Activated T-cell treated with anti-CD3 and anti-CD28 coated beads, Interleukin-2, amount 50 U/mL, for 4 hours (primary cell): ENCODE measurements around the gene TRABD2A. TPM values are rescaled to one million over a fixed set of nuclear protein-coding genes. Genes with fewer than 3 reads are reported as not detected.

Experiments used
- ATAC-seq, 2 donors: fragments of 200-7000 bp; cut with Tn5 transposase; one replicate each; pipeline ENCODE4 v1.10.0; 2021
- DNase-seq: peaks from one replicate; pipeline ENCODE4 v3.0.0-alpha.2; 2020
- H3K27me3 Mint-ChIP-seq: one replicate; pipeline ENCODE4 v1.8.0; 2021; ENCODE audit warnings: low read depth, mixed read lengths
- H3K36me3 Mint-ChIP-seq: one replicate; pipeline ENCODE4 v1.8.0; 2022; ENCODE audit warnings: mixed read lengths; ENCODE audit not compliant: insufficient read depth
- H3K4me1 Mint-ChIP-seq: one replicate; pipeline ENCODE4 v1.8.0; 2021; ENCODE audit warnings: low read depth, mixed read lengths
- H3K4me3 Mint-ChIP-seq: one replicate; pipeline ENCODE4 v1.8.0; 2021; ENCODE audit warnings: mild to moderate bottlenecking, moderate library complexity, mixed read lengths
- H3K9me3 Mint-ChIP-seq: one replicate; pipeline ENCODE4 v1.8.0; 2021; ENCODE audit warnings: mixed read lengths
- total RNA-seq, 3 donors: library from RNA; stranded (reverse); gene quantifications; one replicate each; pipeline ENCODE4 v1.2.1, GENCODE V29; 2021

The TRABD2A gene
- total RNA-seq, 3 donors from 2014 or later = 21.2 to 29.4 (median 22.2) TPM

DNA sequence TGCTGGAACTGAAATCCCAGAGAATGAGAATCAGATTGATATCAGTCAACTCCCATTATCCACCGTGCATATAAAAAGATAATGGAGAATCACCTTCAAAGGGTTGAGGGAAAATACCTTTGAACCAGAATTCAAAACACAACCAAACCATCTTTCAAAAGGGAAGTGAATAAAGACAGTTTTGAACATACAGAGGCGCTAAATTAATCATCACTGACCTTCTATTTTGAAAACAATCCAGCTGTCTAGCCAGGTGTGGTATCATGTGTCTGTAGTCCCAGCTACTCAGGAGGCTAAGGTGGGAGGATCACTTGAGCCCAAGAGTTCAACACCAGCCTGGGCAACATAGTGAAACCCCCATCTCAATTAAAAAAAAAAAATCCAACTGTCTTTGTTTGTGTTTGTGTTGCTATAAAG lies 63.6 kb downstream of the TRABD2A start:
- Mint-ChIP-seq H3K36me3 (peaks cover 5% of the 10 kb centered on the region), H3K9me3 (no peaks in the 10 kb centered on the region), H3K4me1 (peaks cover 47% of the 10 kb centered on the region), H3K27me3 (no peaks in the 10 kb centered on the region), H3K4me3 (no peak overlapping the region)
- ATAC-seq = peak; percentile 88 to 90
- no peak for DNase-seq

DNA sequence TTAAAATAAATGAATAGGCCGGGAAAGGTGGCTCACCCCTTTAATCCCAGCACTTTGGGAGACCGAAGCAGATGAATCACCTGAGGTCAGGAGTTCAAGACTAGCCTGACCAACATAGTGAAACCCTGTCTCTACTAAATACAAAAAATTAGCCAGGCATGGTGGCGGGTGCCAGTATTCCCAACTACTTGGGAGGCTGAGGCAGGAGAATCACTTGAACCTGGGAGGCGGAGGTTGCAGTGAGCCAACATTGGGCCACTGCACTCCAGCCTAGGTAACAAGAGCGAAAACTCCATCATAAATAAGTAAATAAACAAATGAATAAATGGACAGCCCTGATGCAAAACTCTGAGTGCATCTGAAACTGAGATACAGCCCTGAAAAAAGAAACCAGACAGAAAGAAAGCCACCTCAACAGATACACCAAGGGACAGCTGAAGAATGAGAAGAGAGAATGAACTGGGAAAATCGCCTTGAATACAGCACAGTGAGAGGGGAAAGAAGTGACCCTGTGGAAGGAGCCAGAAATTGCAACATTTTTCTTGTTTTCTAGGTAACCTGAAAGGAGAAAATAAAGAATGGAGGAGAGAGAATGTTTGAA lies 64.4 kb downstream of the TRABD2A start:
- H3K4me1 Mint-ChIP-seq = peaks cover 45% of the 10 kb centered on the region
- no peaks in the 10 kb centered on the region for H3K9me3 Mint-ChIP-seq
- ATAC-seq = peak; percentile 24 to 26
- H3K4me3 Mint-ChIP-seq = peak overlapping the region; percentile 20
- DNase-seq = no peak
- peaks cover 5% of the 10 kb centered on the region for H3K36me3 Mint-ChIP-seq
- H3K27me3 Mint-ChIP-seq = no peaks in the 10 kb centered on the region

DNA sequence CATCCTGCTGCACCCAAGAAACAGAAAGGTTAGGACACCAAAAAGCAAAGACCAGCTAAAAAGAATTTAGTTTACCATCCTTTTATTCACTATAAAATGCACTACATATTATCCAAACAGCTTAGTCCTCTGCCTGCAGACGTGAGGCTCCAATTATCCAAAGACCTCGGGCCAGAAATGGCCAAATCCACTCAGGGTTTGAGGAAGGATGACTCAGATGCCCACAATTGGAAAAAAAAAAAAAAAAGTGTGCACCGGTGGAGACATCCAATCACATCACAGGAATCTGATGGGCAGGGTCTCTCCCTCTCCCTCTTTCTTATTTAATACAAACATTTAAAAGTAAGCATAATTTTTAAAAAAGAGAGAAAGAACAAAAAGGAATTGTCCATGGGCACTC lies 65.7 kb downstream of the TRABD2A start:
- H3K9me3 Mint-ChIP-seq = no peaks in the 10 kb centered on the region
- ATAC-seq (no peak), DNase-seq (no peak)
- peaks cover 2% of the 10 kb centered on the region for H3K36me3 Mint-ChIP-seq
- no peaks in the 10 kb centered on the region for H3K27me3 Mint-ChIP-seq
- H3K4me3 Mint-ChIP-seq = no peak overlapping the region
- H3K4me1 Mint-ChIP-seq = peaks cover 39% of the 10 kb centered on the region

DNA sequence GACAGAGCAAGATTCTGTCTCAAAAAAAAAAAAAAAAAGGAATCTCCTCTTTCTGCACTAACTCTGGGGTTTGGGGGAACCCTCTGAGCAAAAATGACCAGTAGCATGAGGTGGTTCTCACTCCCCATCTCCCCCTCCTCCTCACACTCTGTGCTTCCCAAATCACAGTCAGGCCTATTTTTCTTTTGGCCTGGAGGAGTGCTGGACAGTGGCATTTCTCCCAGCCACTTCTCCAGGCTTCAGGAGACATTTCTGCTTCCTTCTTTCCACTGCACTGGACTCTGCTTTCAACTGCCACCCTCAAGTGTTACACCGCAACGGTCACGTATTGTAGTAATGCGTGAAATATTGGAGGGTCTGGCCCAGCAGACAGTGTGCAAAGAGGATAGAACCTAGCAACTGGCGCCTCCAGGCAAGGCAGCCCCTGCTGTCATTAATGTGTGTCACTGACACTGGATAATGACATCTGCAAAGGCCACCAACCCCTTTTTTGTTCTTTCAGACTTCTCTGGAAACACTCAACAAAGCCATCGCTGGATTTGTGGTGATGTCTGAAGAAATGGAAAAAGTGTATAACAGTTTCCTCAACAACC lies 68.9 kb downstream of the TRABD2A start:
- no peak for ATAC-seq
- no peaks in the 10 kb centered on the region for H3K9me3 Mint-ChIP-seq
- H3K4me3 Mint-ChIP-seq = no peak overlapping the region

DNA sequence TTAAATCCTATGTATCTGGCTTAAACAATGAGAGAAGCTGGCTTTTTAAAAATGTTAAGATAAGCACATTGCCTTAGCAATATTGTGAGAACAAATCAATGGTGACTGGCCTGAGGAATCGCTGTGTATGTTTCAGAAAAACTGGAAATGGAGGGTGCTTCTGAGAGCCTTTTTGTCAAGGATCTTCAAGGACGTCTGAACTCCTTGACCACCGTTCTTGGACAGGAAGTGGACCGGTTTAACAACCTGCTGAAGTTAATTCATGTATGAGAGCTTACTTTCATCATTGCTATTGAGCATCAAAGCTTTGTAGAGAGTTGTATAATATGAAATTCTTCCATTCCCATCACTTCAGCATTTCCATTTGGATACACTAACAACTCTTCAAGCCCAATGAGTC lies 72.6 kb downstream of the TRABD2A start:
- Mint-ChIP-seq H3K36me3 (peaks cover 2% of the 10 kb centered on the region), H3K4me1 (peaks cover 18% of the 10 kb centered on the region), H3K9me3 (no peaks in the 10 kb centered on the region), H3K27me3 (no peaks in the 10 kb centered on the region), H3K4me3 (no peak overlapping the region)
- DNase-seq = no peak
- ATAC-seq = no peak

More for the DNA sequence above, 68.9 kb downstream of the TRABD2A start:
- Mint-ChIP-seq H3K27me3 (no peaks in the 10 kb centered on the region), H3K4me1 (peaks cover 24% of the 10 kb centered on the region), H3K36me3 (peaks cover 2% of the 10 kb centered on the region)
- DNase-seq = no peak

DNA sequence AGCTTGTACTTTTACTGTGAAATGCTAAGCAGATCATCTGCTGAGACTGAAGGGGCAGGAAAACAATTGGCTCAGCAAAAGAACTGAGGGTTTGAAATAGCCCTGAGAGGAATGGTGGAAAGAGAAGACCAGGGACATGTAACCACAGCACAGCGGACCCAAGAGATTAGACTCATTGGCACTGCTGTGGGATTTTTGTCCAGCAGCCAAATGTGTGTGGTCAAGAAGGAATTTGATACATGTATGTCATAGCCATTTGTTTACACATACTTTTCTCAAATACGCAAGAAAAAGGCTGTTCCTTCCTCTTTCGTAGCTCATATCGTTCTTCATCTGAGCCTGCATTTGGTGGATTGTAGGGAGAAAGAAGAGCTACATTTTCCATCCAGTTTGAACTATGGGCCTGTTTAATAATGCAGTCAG lies 73.8 kb downstream of the TRABD2A start:
- H3K4me3 Mint-ChIP-seq = no peak overlapping the region
- peaks cover 22% of the 10 kb centered on the region for H3K4me1 Mint-ChIP-seq
- ATAC-seq (no peak), DNase-seq (no peak)
- H3K36me3 Mint-ChIP-seq = peaks cover 4% of the 10 kb centered on the region
- peaks cover 8% of the 10 kb centered on the region for H3K9me3 Mint-ChIP-seq
- no peaks in the 10 kb centered on the region for H3K27me3 Mint-ChIP-seq

DNA sequence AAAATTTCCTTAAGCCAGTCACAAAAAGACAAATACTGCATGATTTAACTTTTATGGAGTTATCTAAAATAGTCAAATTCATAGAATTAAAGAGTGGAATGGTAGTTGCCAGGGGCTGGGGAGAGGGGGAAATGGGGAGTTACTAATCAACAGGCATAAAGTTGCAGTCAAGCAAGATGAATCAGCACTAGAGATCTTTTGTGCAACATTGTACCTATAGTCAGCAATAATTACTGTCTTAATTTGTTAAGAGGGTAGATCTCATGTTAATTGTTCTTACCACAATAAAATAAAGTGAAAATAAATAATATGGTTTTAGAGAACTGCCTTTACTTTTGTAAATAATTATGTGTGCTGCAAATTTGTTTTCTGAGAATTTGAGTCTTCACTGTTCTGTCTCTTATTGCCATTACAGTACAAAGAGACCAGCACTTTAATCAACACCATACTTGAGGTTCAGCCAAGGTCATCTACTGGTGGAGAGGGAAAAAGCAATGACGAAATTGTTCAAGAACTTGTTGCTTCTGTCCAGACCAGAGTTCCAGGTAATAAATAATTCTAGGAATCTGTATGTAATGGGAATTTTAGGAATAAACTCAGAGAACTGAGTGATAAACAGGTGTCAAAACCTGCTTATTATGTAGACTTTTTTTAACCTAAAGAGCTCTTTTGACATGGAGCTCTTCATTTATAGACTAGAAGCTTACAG lies 75.5 kb downstream of the TRABD2A start:
- ATAC-seq (no peak), DNase-seq (no peak)
- peaks cover 30% of the 10 kb centered on the region for H3K4me1 Mint-ChIP-seq
- peaks cover 10% of the 10 kb centered on the region for H3K9me3 Mint-ChIP-seq
- no peaks in the 10 kb centered on the region for H3K27me3 Mint-ChIP-seq
- H3K36me3 Mint-ChIP-seq = peaks cover 2% of the 10 kb centered on the region
- H3K4me3 Mint-ChIP-seq = no peak overlapping the region

DNA sequence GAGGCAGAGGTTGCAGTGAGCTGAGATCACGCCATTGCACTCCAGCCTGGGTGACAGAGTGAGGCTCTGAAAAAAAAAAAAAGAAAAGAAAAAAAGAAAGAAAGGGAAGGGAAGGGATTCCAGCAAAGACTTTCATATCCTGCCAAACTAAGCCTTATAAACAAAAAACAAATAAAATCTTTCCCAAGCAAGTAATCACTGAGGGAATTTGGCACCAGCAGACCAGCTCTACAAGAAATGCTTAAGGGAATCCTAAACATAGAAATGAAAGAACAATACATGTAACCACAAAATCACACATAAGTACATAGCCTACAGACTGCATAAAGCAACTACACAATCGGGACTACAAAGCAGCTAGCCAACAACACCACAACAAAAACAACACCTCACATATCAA lies 79.1 kb downstream of the TRABD2A start:
- no peak overlapping the region for H3K4me3 Mint-ChIP-seq
- no peak for DNase-seq
- peaks cover 33% of the 10 kb centered on the region for H3K4me1 Mint-ChIP-seq
- ATAC-seq = no peak
- H3K36me3 Mint-ChIP-seq = peaks cover 2% of the 10 kb centered on the region
- H3K9me3 Mint-ChIP-seq = peaks cover 10% of the 10 kb centered on the region
- no peaks in the 10 kb centered on the region for H3K27me3 Mint-ChIP-seq

DNA sequence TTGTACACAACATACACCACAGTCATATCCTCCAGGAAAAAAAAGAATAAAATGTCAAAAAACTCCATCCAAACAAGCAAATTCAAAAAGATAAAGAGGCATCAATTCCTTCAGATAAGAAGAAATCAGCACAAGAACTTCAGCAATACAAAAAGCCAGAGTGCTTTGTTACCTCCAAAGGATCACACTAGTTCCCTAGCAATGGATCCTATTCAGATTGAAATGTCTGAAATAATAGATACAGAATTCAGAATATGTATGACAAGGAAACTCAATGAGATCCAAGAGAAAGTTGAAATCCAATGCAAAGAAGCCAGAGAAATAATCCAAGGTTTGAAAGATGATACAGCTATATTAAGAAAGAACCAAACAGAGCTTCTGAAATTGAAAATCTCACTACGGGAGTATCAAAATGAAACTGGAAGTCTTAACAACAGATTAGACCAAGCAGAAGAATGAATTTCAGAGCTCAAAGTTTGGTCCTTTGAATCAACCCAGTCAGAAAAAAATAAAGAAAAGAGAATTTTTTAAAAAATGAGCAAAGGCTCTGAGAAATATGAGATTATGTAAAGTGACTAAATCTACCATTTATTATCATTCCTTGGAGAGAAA lies 80.6 kb downstream of the TRABD2A start:
- peak overlapping the region; percentile 31 for H3K4me3 Mint-ChIP-seq
- no peaks in the 10 kb centered on the region for H3K27me3 Mint-ChIP-seq
- H3K4me1 Mint-ChIP-seq = peaks cover 23% of the 10 kb centered on the region
- H3K9me3 Mint-ChIP-seq = peaks cover 10% of the 10 kb centered on the region
- peaks cover 2% of the 10 kb centered on the region for H3K36me3 Mint-ChIP-seq
- no peak for DNase-seq
- peak in 1 of 2 donors; percentile 30 for ATAC-seq

DNA sequence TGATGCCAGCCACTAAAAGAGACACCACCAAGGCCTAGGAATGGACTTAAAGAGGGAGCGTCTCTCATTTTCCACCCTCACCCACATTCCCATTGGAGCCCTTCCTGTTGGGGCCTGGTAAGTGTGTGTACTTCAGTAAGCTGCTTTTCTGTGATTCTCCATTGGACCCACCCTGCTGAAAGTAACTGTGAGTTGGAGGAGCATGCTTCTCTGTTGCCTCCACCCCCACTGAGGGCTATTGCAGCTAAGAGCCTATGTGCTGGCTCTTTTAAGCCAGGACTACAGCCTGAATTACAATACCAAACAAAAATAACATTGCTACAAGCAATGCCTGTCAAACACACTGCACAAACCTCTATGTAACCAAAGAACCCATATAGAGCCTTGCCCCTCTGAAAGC lies 81.1 kb downstream of the TRABD2A start:
- ATAC-seq (no peak), DNase-seq (no peak)
- Mint-ChIP-seq H3K4me1 (peaks cover 20% of the 10 kb centered on the region), H3K9me3 (peaks cover 10% of the 10 kb centered on the region), H3K4me3 (peak overlapping the region; percentile 31), H3K27me3 (no peaks in the 10 kb centered on the region), H3K36me3 (peaks cover 2% of the 10 kb centered on the region)

DNA sequence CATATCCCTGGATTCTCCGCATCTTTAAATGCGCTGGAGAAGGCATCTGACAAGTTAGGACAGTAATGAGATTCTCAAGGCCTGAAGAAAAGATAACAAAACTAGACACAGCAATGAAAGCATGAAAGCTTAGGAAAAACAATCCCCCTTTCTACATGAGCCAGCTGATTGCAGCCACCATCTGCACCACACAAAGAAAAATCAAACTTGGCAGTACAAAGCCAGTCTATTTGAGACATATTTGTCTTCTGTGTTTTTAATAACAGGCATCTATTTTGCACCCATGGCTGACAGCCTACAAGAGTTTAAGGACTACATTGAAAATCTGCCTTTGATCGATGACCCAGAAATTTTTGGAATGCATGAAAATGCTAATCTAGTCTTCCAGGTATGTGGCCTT lies 83.6 kb downstream of the TRABD2A start:
- peaks cover 18% of the 10 kb centered on the region for H3K4me1 Mint-ChIP-seq
- no peaks in the 10 kb centered on the region for H3K27me3 Mint-ChIP-seq
- DNase-seq = no peak
- no peak overlapping the region for H3K4me3 Mint-ChIP-seq
- peaks cover 8% of the 10 kb centered on the region for H3K9me3 Mint-ChIP-seq
- H3K36me3 Mint-ChIP-seq = no peaks in the 10 kb centered on the region
- ATAC-seq = no peak

DNA sequence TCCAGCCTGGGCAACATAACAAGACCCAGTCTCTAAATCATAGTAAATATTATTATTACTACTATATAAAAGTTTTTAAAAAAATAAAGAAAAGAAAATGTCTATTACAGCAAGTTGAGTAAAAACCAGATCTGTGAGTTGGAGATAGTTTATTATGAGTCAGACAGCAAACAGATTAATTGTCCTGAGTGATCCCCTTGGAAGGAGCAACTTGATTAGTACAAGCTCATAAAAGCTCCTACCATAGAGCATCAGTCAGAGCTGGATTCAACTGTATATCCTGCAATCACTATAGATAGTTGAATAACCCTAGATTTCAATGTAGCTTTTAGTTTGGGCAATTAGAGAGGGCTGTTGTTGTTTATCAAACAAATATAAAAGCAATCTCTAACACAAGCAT lies 84.1 kb downstream of the TRABD2A start:
- H3K9me3 Mint-ChIP-seq = peaks cover 9% of the 10 kb centered on the region
- H3K4me1 Mint-ChIP-seq = peaks cover 14% of the 10 kb centered on the region
- H3K36me3 Mint-ChIP-seq = no peaks in the 10 kb centered on the region
- ATAC-seq (no peak), DNase-seq (no peak)
- H3K27me3 Mint-ChIP-seq = no peaks in the 10 kb centered on the region
- H3K4me3 Mint-ChIP-seq = no peak overlapping the region

DNA sequence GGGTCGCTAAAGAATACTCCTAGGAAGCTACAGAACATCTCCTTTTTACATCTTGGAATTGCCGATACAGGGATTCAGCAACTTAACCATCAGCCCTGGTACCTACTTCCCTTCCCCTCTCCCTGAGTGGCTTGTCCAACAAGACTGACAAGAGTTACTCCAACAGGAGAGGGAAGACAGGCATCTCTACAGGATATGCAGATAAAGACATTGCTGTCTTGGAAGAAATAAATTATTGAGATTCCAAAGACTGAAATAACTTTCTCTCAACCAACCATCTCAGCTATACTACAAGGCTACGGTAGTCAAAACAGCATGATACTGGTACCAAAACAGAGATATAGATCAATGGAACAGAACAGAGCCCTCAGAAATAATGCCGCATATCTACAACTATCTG lies 87.2 kb downstream of the TRABD2A start:
- H3K4me3 Mint-ChIP-seq = no peak overlapping the region
- H3K9me3 Mint-ChIP-seq = peaks cover 10% of the 10 kb centered on the region
- no peaks in the 10 kb centered on the region for H3K27me3 Mint-ChIP-seq
- ATAC-seq (no peak), DNase-seq (no peak)
- no peaks in the 10 kb centered on the region for H3K36me3 Mint-ChIP-seq
- no peaks in the 10 kb centered on the region for H3K4me1 Mint-ChIP-seq

DNA sequence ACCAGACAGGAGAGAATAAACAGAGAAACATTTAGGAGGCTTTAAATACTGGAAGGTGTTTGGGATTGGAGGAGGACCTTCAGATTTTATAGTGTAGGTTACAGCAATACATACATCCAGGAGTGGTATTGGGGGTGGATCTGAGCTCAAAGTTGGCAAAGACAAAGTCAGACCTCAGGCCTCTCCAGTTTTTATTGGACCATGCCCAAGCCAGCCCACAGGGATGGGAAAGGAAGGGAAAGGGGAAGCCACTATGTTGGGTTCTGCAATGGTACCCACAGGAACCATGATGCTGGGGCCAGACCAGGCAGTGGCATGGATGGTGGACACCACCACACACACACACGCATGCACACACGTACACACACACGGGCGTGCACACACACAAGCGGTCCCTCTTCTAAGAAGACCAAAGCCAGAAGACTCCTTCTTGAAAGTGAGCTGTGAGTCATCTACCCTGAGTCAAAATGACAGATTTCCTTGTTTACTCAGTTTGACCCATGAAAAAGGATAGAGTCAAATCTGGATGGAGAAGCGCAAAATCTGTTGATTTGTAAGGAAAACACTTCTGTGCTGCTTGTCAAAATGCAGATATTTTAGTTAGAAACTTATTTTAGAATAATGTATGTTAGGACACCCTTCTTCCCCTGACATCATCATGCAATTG lies 87.9 kb downstream of the TRABD2A start:
- peaks cover 10% of the 10 kb centered on the region for H3K9me3 Mint-ChIP-seq
- H3K4me1 Mint-ChIP-seq = no peaks in the 10 kb centered on the region
- no peaks in the 10 kb centered on the region for H3K27me3 Mint-ChIP-seq
- no peak for ATAC-seq
- no peak overlapping the region for H3K4me3 Mint-ChIP-seq
- DNase-seq = no peak
- H3K36me3 Mint-ChIP-seq = no peaks in the 10 kb centered on the region
